H1 (cell line): ENCODE results near the gene COA1. TPM values are rescaled to one million over a fixed set of nuclear protein-coding genes. Genes with fewer than 3 reads are reported as not detected.

ENCODE experiments used
- CTCF ChIA-PET: fragments of 300-600 bp; sonication (Branson Sonifier 250); formaldehyde crosslinking; loops from one replicate; lab custom pipeline; 2021; ENCODE audit not compliant: partially characterized antibody; lab: Charles Lee
- POLR2A ChIA-PET: fragments of 300-600 bp; sonication (Branson Sonifier 250); formaldehyde crosslinking; loops from one replicate; lab custom pipeline; 2021; ENCODE audit warnings: inconsistent platforms; ENCODE audit not compliant: partially characterized antibody; lab: Charles Lee
- DNase-seq, 2 experiments: peaks; one replicate each; pipeline versions ENCODE4 v3.0.0 to v3.0.0-alpha.2; 2010 to 2022; ENCODE audit warnings: low spot score in 2 of 2, low read depth in 1 of 2, mixed read lengths in 1 of 2
- FAIRE-seq: peaks from 2 replicates; lab custom pipeline; 2011; peaks lifted over from hg19 to GRCh38; lab: Jason Lieb, UNC
- H2AFZ ChIP-seq: 2 replicates; pipeline ENCODE4 v1.8.1; 2012; ENCODE audit warnings: low read length, inconsistent platforms
- H2AK5ac ChIP-seq: 2 replicates; pipeline ENCODE4 v1.6.1; 2013; ENCODE audit warnings: low read depth, low read length
- H2BK120ac ChIP-seq: replicated peaks from 2 replicates; pipeline ENCODE3; 2013; ENCODE audit warnings: low read depth, low read length, inconsistent platforms
- H2BK12ac ChIP-seq: 2 replicates; pipeline ENCODE4 v1.6.1; 2013; ENCODE audit warnings: low read depth, low read length
- H2BK15ac ChIP-seq: 2 replicates; pipeline ENCODE4 v1.6.1; 2013; ENCODE audit warnings: low read length
- H2BK20ac ChIP-seq: 2 replicates; pipeline ENCODE4 v1.6.1; 2013; ENCODE audit warnings: low read length
- H2BK5ac ChIP-seq: 2 replicates; pipeline ENCODE4 v1.6.1; 2013; ENCODE audit warnings: low read depth, low read length
- H3K14ac ChIP-seq: 2 replicates; pipeline ENCODE4 v1.6.1; 2013; ENCODE audit warnings: inconsistent platforms; ENCODE audit not compliant: insufficient read length
- H3K18ac ChIP-seq: 2 replicates; pipeline ENCODE4 v1.6.1; 2013; ENCODE audit warnings: low read length; ENCODE audit errors: extremely low read depth
- H3K23ac ChIP-seq: 2 replicates; pipeline ENCODE4 v1.6.1; 2013; ENCODE audit warnings: inconsistent platforms; ENCODE audit not compliant: insufficient read length
- H3K23me2 ChIP-seq: 2 replicates; pipeline ENCODE4 v1.6.1; 2013; ENCODE audit warnings: low read depth, low read length
- H3K27ac ChIP-seq: 2 replicates; pipeline ENCODE4 v1.6.1; 2011; ENCODE audit warnings: low read depth, low read length, inconsistent platforms
- H3K27me3 ChIP-seq, 4 experiments: replicated peaks in 1 of 4; 1 replicate in 1 of 4; 2 replicates in 3 of 4; pipeline versions ENCODE4 v1.6.1 to v1.8.1; 2011 to 2013; ENCODE audit warnings: low read length in 3 of 4, mild to moderate bottlenecking in 3 of 4, inconsistent platforms in 2 of 4, mixed read lengths in 2 of 4, moderate library complexity in 1 of 4; ENCODE audit not compliant: control insufficient read depth in 3 of 4, insufficient read depth in 3 of 4; ENCODE audit errors: extremely low read depth in 1 of 4
- H3K36me3 ChIP-seq, 4 experiments: 2 replicates each; pipeline versions ENCODE4 v1.6.1 to v1.8.1; 2011 to 2013; ENCODE audit warnings: mild to moderate bottlenecking in 4 of 4, low read length in 3 of 4, moderate library complexity in 2 of 4, control low read depth in 1 of 4, inconsistent platforms in 1 of 4; ENCODE audit not compliant: insufficient read depth in 4 of 4, control insufficient read depth in 2 of 4
- H3K4ac ChIP-seq: replicated peaks from 2 replicates; pipeline ENCODE3; 2013; ENCODE audit warnings: low read length, low read depth, mixed read lengths, inconsistent platforms; ENCODE audit not compliant: insufficient read length
- H3K4me1 ChIP-seq, 4 experiments: replicated peaks in 1 of 4; 1 replicate in 1 of 4; 2 replicates in 3 of 4; pipeline versions ENCODE4 v1.6.1 to v1.8.1; 2011 to 2013; ENCODE audit warnings: low read length in 3 of 4, inconsistent platforms in 2 of 4, mixed read lengths in 1 of 4; ENCODE audit not compliant: insufficient read depth in 4 of 4, control insufficient read depth in 3 of 4
- H3K4me2 ChIP-seq, 2 experiments: 2 replicates each; pipeline versions ENCODE4 v1.6.1 to v1.8.1; 2011 to 2013; ENCODE audit warnings: low read depth in 2 of 2, low read length in 2 of 2, control low read depth in 1 of 2, inconsistent platforms in 1 of 2, mild to moderate bottlenecking in 1 of 2; ENCODE audit not compliant: insufficient read depth in 1 of 2
- H3K4me3 ChIP-seq, 4 experiments: fragments of 200-600, 300-600 bp in 1 of 4; sonication (generic), shearing (Covaris generic), sonication (Bioruptor Twin) in 1 of 4; 2 replicates each; pipeline versions ENCODE4 v1.5.1 to v1.8.1; 2011 to 2016; ENCODE audit warnings: low read length in 4 of 4, low read depth in 3 of 4, control low read depth in 2 of 4, inconsistent platforms in 2 of 4, mild to moderate bottlenecking in 2 of 4, mixed read lengths in 1 of 4, moderate library complexity in 1 of 4; ENCODE audit not compliant: insufficient read depth in 2 of 4; ENCODE audit errors: extremely low read depth in 1 of 4
- H3K56ac ChIP-seq: replicated peaks from 2 replicates; pipeline ENCODE3; 2013; ENCODE audit warnings: low read depth, mild to moderate bottlenecking, mixed read lengths, low read length, inconsistent platforms; ENCODE audit not compliant: insufficient read length
- H3K79me1 ChIP-seq: 2 replicates; pipeline ENCODE4 v1.6.1; 2013; ENCODE audit warnings: low read depth, low read length, control low read depth
- H3K79me2 ChIP-seq, 2 experiments: 2 replicates each; pipeline versions ENCODE4 v1.6.1 to v1.8.1; 2012 to 2013; ENCODE audit warnings: low read length in 2 of 2, mild to moderate bottlenecking in 2 of 2, inconsistent platforms in 1 of 2; ENCODE audit not compliant: insufficient read depth in 2 of 2, control insufficient read depth in 1 of 2
- H3K9ac ChIP-seq, 4 experiments: replicated peaks in 1 of 4; 1 replicate in 1 of 4; 2 replicates in 3 of 4; pipeline versions ENCODE4 v1.6.1 to v1.8.1; 2011 to 2013; ENCODE audit warnings: low read depth in 3 of 4, low read length in 3 of 4, control low read depth in 2 of 4, mild to moderate bottlenecking in 2 of 4, moderate library complexity in 2 of 4, inconsistent platforms in 1 of 4; ENCODE audit errors: extremely low read depth in 1 of 4
- H3K9me3 ChIP-seq, 2 experiments: 2 replicates each; pipeline versions ENCODE4 v1.6.1 to v1.8.1; 2012 to 2013; ENCODE audit warnings: mild to moderate bottlenecking in 2 of 2, moderate library complexity in 2 of 2, control low read depth in 1 of 2, inconsistent platforms in 1 of 2, low read depth in 1 of 2, low read length in 1 of 2, mixed read lengths in 1 of 2; ENCODE audit not compliant: insufficient read depth in 2 of 2
- H4K20me1 ChIP-seq, 2 experiments: replicated peaks in 1 of 2; 2 replicates each; pipeline versions ENCODE3 to v1.8.1; 2011 to 2013; ENCODE audit warnings: inconsistent platforms in 2 of 2, low read length in 2 of 2, mild to moderate bottlenecking in 1 of 2; ENCODE audit not compliant: insufficient read depth in 2 of 2, control insufficient read depth in 1 of 2
- H4K5ac ChIP-seq: 2 replicates; pipeline ENCODE4 v1.6.1; 2013; ENCODE audit warnings: low read length, low read depth, mixed read lengths, inconsistent platforms; ENCODE audit not compliant: insufficient read length
- H4K8ac ChIP-seq: 2 replicates; pipeline ENCODE4 v1.8.0; 2013; ENCODE audit warnings: mild to moderate bottlenecking, moderate library complexity, low read length, inconsistent platforms; ENCODE audit not compliant: insufficient read depth; ENCODE audit errors: extremely low read depth
- H4K91ac ChIP-seq: replicated peaks from 2 replicates; pipeline ENCODE3; 2013; ENCODE audit warnings: low read length, mixed read lengths, inconsistent platforms; ENCODE audit not compliant: insufficient read length
- CBX8 ChIP-seq: fragments of 300-800, 300-1000 bp; sonication (generic); IDR thresholded peaks from 2 replicates; pipeline ENCODE4 v1.7.1; 2016; ENCODE audit warnings: low read depth, low read length, borderline replicate concordance
- MAFK ChIP-seq: IDR thresholded peaks from 2 replicates; pipeline ENCODE4 v1.6.1; 2012; ENCODE audit warnings: low read depth, mild to moderate bottlenecking, improper control_type of control experiment, low read length
- NRF1 ChIP-seq: IDR thresholded peaks from 2 replicates; pipeline ENCODE4 v1.6.1; 2011; ENCODE audit warnings: mild to moderate bottlenecking, low read depth, low read length, improper control_type of control experiment
- RFX5 ChIP-seq: IDR thresholded peaks from 2 replicates; pipeline ENCODE4 v1.6.1; 2011; ENCODE audit warnings: low read depth, low read length, improper control_type of control experiment, borderline replicate concordance
- SP1 ChIP-seq: IDR thresholded peaks from 2 replicates; pipeline ENCODE4 v1.6.1; 2011; ENCODE audit warnings: low read depth, low read length
- TBP ChIP-seq: IDR thresholded peaks from 2 replicates; pipeline ENCODE4 v1.6.1; 2011; ENCODE audit warnings: low read depth, low read length, improper control_type of control experiment
- YY1 ChIP-seq: IDR thresholded peaks from 2 replicates; pipeline ENCODE4 v1.6.1; 2011; ENCODE audit warnings: low read depth, mild to moderate bottlenecking, low read length
- ZNF274 ChIP-seq: IDR thresholded peaks from 2 replicates; pipeline ENCODE4 v1.7.0; 2012; ENCODE audit warnings: low read length, borderline replicate concordance; ENCODE audit errors: extremely low read depth
- WGBS, 2 experiments: shearing (Covaris generic) in 1 of 2; methylation state at CpG; one replicate each; pipeline versions ENCODE4 v1.1.6 to v1.1.7; 2013 to 2015; ENCODE audit warnings: low lambda C conversion rate in 2 of 2, mixed read lengths in 2 of 2, inconsistent platforms in 1 of 2, low coverage in 1 of 2, missing lambda C conversion rate in 1 of 2; ENCODE audit not compliant: insufficient replicate concordance in 2 of 2, insufficient coverage in 1 of 2, insufficient read length in 1 of 2; ENCODE audit errors: extremely low coverage in 1 of 2, missing lambda C conversion rate in 1 of 2; 5-methylcytosine and 5-hydroxymethylcytosine counted together
- polyA plus RNA-seq, 7 experiments: library from polyadenylated mRNA; depleted of rRNA in 3 of 7; stranded (reverse) in 5 of 7; unstranded in 2 of 7; fragments of >200 nt in 5 of 7; fragments of 200-250 nt in 2 of 7; gene quantifications; 1 replicate in 5 of 7; 2 replicates in 1 of 7; 4 replicates in 1 of 7; pipeline versions ENCODE4 v1.2.1 to v1.2.3, GENCODE V29; 2011 to 2013; ENCODE audit warnings: missing spikeins in 2 of 7, mixed read lengths in 2 of 7
- total RNA-seq: library from RNA; stranded (reverse); fragmentation: NEBNext Ultra II Directional; extraction: Animal tissue kit (Norgen Biotek cat#: 25700); gene quantifications from 2 replicates; pipeline ENCODE4 v1.2.1, GENCODE V29; 2021
- TF ChIP-seq, protein P1 (sequence below): IDR thresholded peaks from 2 replicates; pipeline ENCODE4 v1.6.1; 2012; ENCODE audit warnings: inconsistent platforms

The COA1 gene
- total and polyA plus RNA-seq, 2 of the 8 experiments (the other 6 are each of a cell fraction or from before 2014, with no cell fraction given) = 98.6 to 143 TPM

DNA sequence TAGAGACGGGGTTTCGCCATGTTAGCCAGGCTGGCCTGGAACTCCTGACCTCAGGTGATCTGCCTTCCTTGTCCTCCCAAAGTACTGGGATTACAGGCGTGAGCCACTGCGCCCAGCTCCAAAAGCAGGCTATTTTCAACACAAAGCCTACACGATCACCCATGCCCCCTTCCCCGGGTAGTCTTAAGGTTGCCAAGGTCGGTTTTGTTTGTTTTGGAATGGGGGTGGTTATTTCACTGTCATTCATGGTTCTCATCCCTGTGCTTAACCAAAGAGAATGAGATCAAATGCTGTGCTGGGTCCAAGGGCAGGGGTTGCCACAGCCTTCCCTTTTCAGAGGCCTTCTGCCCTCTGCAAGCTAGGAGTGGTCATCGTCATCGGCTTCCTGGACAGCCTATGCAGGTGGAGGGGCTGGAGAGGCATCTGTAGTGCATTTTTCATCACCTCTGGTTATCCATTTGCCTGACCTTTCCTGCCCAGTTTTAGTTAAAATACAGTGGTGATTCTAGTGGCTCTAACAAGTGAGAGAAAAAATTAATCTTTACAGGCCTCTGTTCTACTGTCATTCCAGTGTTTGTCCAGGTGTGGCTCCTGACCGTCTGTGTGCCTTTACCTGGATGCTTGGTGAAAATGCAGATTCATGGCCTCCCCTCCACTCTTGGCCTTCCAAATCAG lies 40.6 kb upstream of the COA1 start:
- 0 out of 7 replicates have a peak, but pooled peaks cover 0 to 2% (median 0%) of the 10 kb centered on the region in 4 experiments for H3K4me1 ChIP-seq
- no peak overlapping the region for H3K27ac ChIP-seq
- H3K4ac ChIP-seq = no peak overlapping the region
- FAIRE-seq (no peak), DNase-seq (no peak)
- 87% methylated on average over 10 of the region's 10 CpGs; no CpG with 5 or more reads in 1 of the 2 experiments for WGBS, 2 experiments
- no peak overlapping the region for H3K23ac ChIP-seq
- no peak overlapping the region for H3K4me2 ChIP-seq
- no peak for TF ChIP-seq TBP
- TF ChIP-seq, protein P1, sequence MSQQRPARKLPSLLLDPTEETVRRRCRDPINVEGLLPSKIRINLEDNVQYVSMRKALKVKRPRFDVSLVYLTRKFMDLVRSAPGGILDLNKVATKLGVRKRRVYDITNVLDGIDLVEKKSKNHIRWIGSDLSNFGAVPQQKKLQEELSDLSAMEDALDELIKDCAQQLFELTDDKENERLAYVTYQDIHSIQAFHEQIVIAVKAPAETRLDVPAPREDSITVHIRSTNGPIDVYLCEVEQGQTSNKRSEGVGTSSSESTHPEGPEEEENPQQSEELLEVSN = no peak
- no peak for TF ChIP-seq RFX5
- TF ChIP-seq ZNF274 = no peak
- no peak for TF ChIP-seq MAFK
- no peak for TF ChIP-seq CBX8
- TF ChIP-seq NRF1 = no peak
- no peak for TF ChIP-seq YY1
- no peak for TF ChIP-seq SP1
- H2BK120ac ChIP-seq = no peak overlapping the region
- no peak overlapping the region for H4K5ac ChIP-seq
- H3K79me2 ChIP-seq = no peaks in the 10 kb centered on the region
- no peaks in the 10 kb centered on the region for H3K27me3 ChIP-seq
- H4K91ac ChIP-seq = no peak overlapping the region
- ChIA-PET CTCF (interaction anchor here (1.0 kb wide), 1 partner anchor 24 kb away, joined by 3 read pairs; no protein-coding TSS in a partner anchor), POLR2A (no interaction called here)
- H2AK5ac ChIP-seq = no peak overlapping the region
- H2AFZ ChIP-seq = no peak overlapping the region
- H2BK15ac ChIP-seq = no peak overlapping the region
- H3K4me3 ChIP-seq = no peak overlapping the region
- H3K14ac ChIP-seq = no peak overlapping the region
- no peak overlapping the region for H4K8ac ChIP-seq
- H3K18ac ChIP-seq = no peak overlapping the region
- H3K23me2 ChIP-seq = no peaks in the 10 kb centered on the region
- H3K56ac ChIP-seq = no peak overlapping the region
- H4K20me1 ChIP-seq = no peaks in the 10 kb centered on the region
- H2BK12ac ChIP-seq = no peak overlapping the region
- H3K36me3 ChIP-seq = peaks cover 0 to 3% (median 0%) of the 10 kb centered on the region in 4 experiments; a peak in 2 of 8 replicates
- no peak overlapping the region for H2BK20ac ChIP-seq
- no peak overlapping the region for H3K9ac ChIP-seq
- H2BK5ac ChIP-seq = no peak overlapping the region
- no peaks in the 10 kb centered on the region for H3K9me3 ChIP-seq
- no peaks in the 10 kb centered on the region for H3K79me1 ChIP-seq
